Measurements from ENCODE around the gene HSD17B1. TPM values are rescaled to one million over a fixed set of nuclear protein-coding genes. Genes with fewer than 3 reads are reported as not detected.

Gene HSD17B1
- total and polyA plus RNA-seq, 2 of the 13 experiments (the other 11 are each of a cell fraction or from before 2014, with no cell fraction given), result 0.54 to 0.93 TPM

- TF ChIP-seq GTF3A (CRISPR knock-in tag; conservative IDR thresholded peaks at IDR 0.05), result no peak
- TF ChIP-seq NCOA1 (CRISPR knock-in tag; IDR thresholded peaks at IDR 0.05), result no peak
- TF ChIP-seq NFE2L2 (IDR thresholded peaks at IDR 0.05; ENCODE audit: low read length), result peak; percentile 1; the same call in 1 of the 2 replicates
- TF ChIP-seq ZNF674 (CRISPR knock-in tag; IDR thresholded peaks at IDR 0.05; ENCODE audit: low read depth), result no peak; the same call in 1 of the 2 replicates
- TF ChIP-seq HNRNPUL1 (IDR thresholded peaks at IDR 0.05; ENCODE audit: low read depth, low read length), result no peak
- peak; percentile 87 for TF ChIP-seq TAF1 (CRISPR knock-in tag; IDR thresholded peaks at IDR 0.05)
- no peak for TF ChIP-seq PLSCR1 (CRISPR knock-in tag; IDR thresholded peaks at IDR 0.05; ENCODE audit: borderline replicate concordance)
- 0 out of 2 replicates have a peak, but pooled peaks have one; percentile 10 for TF ChIP-seq ZNF24 (IDR thresholded peaks at IDR 0.05)
- TF ChIP-seq CBX2 (IDR thresholded peaks at IDR 0.05; ENCODE audit: low read depth, low read length), result no peak
- no peak for TF ChIP-seq CBX2 (CRISPR knock-in tag; IDR thresholded peaks at IDR 0.05; ENCODE audit: low read depth)
- peak; percentile 94 for TF ChIP-seq ZGPAT (CRISPR knock-in tag; IDR thresholded peaks at IDR 0.05)
- no peak for TF ChIP-seq SSRP1 (CRISPR knock-in tag; IDR thresholded peaks at IDR 0.05)
- TF ChIP-seq CREBL2 (CRISPR knock-in tag; IDR thresholded peaks at IDR 0.05; ENCODE audit: borderline replicate concordance), result no peak; the same call in 1 of the 2 replicates
- TF ChIP-seq SRSF4 (IDR thresholded peaks at IDR 0.05; ENCODE audit: low read depth, low read length, poor library complexity, severe bottlenecking), result no peak
- TF ChIP-seq JARID2 (CRISPR knock-in tag; IDR thresholded peaks at IDR 0.05; ENCODE audit: insufficient replicate concordance), result peak; percentile 47
- no peak for TF ChIP-seq TAF15 (IDR thresholded peaks at IDR 0.05; ENCODE audit: low read depth, low read length, poor library complexity, severe bottlenecking)
- no peak for TF ChIP-seq DMTF1 (CRISPR knock-in tag; IDR thresholded peaks at IDR 0.05)
These were observed 9.2 kb downstream of the HSD17B1 start, which contains the start of gene COASY (continued) for GRCh38 chr17:42561897-42562387.
